Erythroblast (primary cell): Measurements from ENCODE around the gene PSMD8.

Experiments used
- GATA1 ChIP-seq: IDR thresholded peaks from 2 replicates; pipeline ENCODE4 v1.6.1; 2011; ENCODE audit warnings: low read depth, mild to moderate bottlenecking, control low read depth, low read length, moderate library complexity
- POLR2A ChIP-seq: IDR thresholded peaks from 2 replicates; pipeline ENCODE4 v1.6.1; 2011; ENCODE audit warnings: mild to moderate bottlenecking, low read length

GRCh38 chr19:38405276-38405675 lies 30.9 kb downstream of the PSMD8 start:
- no peak for TF ChIP-seq POLR2A
- TF ChIP-seq GATA1 = no peak
